GM06990 (cell line): ENCODE measurements around the gene APCDD1L.

ENCODE experiments used
- DNase-seq: peaks from one replicate; pipeline ENCODE4 v3.0.0-alpha.2; 2011; ENCODE audit not compliant: insufficient read length; ENCODE audit errors: extremely low read depth
- H3K27me3 ChIP-seq: replicated peaks from 2 replicates; pipeline ENCODE4 v1.6.0; 2011; ENCODE audit warnings: low read length; ENCODE audit not compliant: control insufficient read depth, insufficient read depth
- H3K36me3 ChIP-seq: 2 replicates; pipeline ENCODE4 v1.5.1; 2011; ENCODE audit warnings: low read length; ENCODE audit not compliant: control insufficient read depth, insufficient read depth
- H3K4me3 ChIP-seq: replicated peaks from 2 replicates; pipeline ENCODE4 v1.5.1; 2011; ENCODE audit warnings: low read depth, mild to moderate bottlenecking, control low read depth, low read length
- TF ChIP-seq, protein P1 (sequence below): IDR thresholded peaks from 2 replicates; pipeline ENCODE4 v1.5.1; 2011; ENCODE audit warnings: low read length, control low read depth, mild to moderate bottlenecking, inconsistent platforms; ENCODE audit not compliant: insufficient read depth, poor library complexity, severe bottlenecking

Gene APCDD1L

DNA sequence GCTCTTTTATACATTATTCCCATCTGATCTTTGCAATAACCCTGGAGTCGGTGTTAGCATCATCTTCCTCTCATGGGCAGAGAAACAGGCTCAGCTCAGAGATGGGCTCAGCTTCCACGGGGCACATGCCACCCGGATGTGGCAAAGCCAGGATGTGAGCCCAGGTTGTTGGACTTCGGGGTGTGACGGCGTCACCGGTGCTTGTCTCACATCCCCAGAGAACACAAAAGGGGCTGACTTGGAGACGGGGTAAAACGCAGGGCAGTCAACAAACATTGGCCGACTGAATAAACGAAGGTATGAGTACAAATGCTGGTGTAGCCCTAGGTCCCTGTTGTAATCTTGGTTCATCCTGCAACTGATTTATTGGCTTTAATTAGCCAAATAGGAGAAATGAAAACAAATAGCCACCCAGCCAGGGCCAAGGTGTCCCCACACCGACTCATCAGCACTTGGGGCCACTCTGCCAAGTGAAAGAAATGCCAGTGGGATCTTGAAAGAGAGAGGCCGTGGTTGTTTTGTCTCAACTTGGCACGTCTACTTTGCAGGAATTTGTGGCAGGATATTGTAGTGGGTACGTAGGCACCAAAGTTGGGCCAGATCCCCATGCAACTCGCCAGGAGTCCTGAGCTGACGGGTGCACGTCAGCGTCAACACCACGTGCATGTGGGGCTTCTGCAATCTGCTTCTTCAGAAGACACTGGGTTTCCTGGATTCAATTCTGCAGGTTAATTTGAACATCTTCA, 42.8 kb downstream of the APCDD1L start:
- no peaks in the 10 kb centered on the region for H3K27me3 ChIP-seq
- H3K36me3 ChIP-seq = no peaks in the 10 kb centered on the region
- TF ChIP-seq, protein P1, sequence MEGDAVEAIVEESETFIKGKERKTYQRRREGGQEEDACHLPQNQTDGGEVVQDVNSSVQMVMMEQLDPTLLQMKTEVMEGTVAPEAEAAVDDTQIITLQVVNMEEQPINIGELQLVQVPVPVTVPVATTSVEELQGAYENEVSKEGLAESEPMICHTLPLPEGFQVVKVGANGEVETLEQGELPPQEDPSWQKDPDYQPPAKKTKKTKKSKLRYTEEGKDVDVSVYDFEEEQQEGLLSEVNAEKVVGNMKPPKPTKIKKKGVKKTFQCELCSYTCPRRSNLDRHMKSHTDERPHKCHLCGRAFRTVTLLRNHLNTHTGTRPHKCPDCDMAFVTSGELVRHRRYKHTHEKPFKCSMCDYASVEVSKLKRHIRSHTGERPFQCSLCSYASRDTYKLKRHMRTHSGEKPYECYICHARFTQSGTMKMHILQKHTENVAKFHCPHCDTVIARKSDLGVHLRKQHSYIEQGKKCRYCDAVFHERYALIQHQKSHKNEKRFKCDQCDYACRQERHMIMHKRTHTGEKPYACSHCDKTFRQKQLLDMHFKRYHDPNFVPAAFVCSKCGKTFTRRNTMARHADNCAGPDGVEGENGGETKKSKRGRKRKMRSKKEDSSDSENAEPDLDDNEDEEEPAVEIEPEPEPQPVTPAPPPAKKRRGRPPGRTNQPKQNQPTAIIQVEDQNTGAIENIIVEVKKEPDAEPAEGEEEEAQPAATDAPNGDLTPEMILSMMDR = no peak
- H3K4me3 ChIP-seq = no peak overlapping the region
- no peak for DNase-seq

- TF ChIP-seq, protein P1 = no peak
- Histone ChIP-seq H3K4me3 (no peak overlapping the region), H3K27me3 (no peaks in the 10 kb centered on the region), H3K36me3 (no peaks in the 10 kb centered on the region)
- no peak for DNase-seq
Observed at GRCh38 chr20:58471193-58472164, 43.7 kb downstream of the APCDD1L start.

DNA sequence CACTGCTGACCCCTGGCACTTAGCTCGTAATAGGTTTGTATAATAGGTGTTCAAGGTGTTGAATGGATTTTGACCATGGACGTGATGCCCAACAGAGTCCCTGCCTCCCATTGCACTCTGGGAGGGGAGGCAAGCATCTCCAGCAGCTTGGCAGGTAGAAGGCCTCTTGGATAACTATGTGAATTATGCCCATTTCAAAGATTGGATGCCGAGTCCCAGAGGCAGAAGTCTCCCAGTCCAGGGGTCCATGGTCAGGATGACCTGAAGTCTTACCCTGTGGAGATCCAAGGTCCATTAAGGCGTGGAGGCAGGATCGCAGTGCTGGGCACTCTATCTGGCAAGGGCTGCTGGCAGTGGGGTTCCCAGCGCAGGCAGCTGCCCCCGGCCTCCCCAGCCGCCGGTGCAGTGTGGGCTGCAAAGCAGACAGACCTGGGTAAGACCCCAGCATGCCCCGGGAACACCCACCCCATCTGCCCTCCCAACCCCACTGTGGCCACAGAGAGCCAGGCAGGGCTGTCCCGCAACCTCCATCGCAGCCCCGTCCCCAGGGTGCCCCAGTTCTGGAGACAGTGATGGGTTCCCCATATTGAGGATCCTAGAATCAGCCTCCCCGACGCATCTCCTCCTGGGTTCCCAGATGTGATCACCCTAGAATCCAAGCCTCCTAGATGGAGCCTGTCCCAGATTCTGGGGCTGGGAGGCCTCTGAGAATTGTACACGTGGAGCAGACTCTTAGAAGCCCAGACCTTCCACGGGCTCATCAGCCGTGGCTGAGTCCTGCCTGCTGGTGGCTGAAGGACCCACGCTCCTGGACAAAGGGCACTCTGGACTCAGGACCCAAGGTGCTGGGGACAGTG, 44.6 kb downstream of the APCDD1L start:
- H3K4me3 ChIP-seq = no peak overlapping the region
- H3K36me3 ChIP-seq = no peaks in the 10 kb centered on the region
- DNase-seq = no peak
- TF ChIP-seq, protein P1 = no peak
- H3K27me3 ChIP-seq = no peaks in the 10 kb centered on the region

DNA sequence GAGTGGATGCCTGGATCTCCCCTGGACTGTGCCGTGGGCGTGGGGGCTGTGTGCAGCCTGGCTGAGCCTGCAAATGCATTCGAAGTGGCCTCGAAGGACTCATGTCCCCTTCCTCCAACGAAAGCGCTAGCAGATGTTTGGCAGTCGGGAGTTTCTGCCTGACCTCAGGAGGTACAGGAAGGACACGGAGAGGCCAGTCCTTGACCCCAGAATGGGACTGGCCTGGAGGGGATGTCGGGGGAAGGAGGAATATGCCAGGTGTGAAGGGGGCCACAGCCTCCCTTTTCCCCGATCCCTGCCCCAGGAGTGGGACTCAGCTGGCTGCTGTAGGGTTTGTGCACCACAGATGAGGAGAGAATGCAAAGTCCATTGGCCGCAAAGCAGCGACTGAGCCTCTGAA, 45.6 kb downstream of the APCDD1L start:
- DNase-seq = no peak
- Histone ChIP-seq H3K36me3 (no peaks in the 10 kb centered on the region), H3K4me3 (no peak overlapping the region), H3K27me3 (no peaks in the 10 kb centered on the region)
- TF ChIP-seq, protein P1 = no peak
